CD4-positive, alpha-beta T cell treated with Interleukin-1 beta for 1 hour (primary cell): ENCODE results near the gene SLC1A6.
A peak's percentile ranks its signal among the peaks of the same experiment; 100 is the strongest.
"Not testable (repeated sequence)": the region's sequence is repeated elsewhere in the genome, so short reads cannot be mapped to it uniquely, and the experiment has no call there.

Experiments
- DNase-seq, 2 donors: peaks; one replicate each; pipeline ENCODE4 v3.0.0-alpha.2; 2020 to 2022

SLC1A6 gene

GRCh38 chr19:14979476-14980255 is at the start of gene SLC1A6:
Gene SLC1A6 (minus strand): TSS chr19:14979864. CDS start chr19:14972910, 6,954 bp downstream.
- no peak for DNase-seq

GRCh38 chr19:15028490-15028889 is 48.8 kb upstream of the SLC1A6 start:
- no peak for DNase-seq

- peak; percentile 1 to 3 for DNase-seq
Measured at GRCh38 chr19:15025217-15025616, 45.6 kb upstream of the SLC1A6 start.

GRCh38 chr19:15022752-15023151 is 43.1 kb upstream of the SLC1A6 start:
- DNase-seq = no peak

GRCh38 chr19:15021286-15022007 is 41.8 kb upstream of the SLC1A6 start:
- DNase-seq = no peak

- DNase-seq = not testable (repeated sequence)
Measured at GRCh38 chr19:15018836-15019235, 39.2 kb upstream of the SLC1A6 start.

GRCh38 chr19:15015946-15016542 is 36.4 kb upstream of the SLC1A6 start:
- no peak for DNase-seq

GRCh38 chr19:15014579-15014978 is 34.9 kb upstream of the SLC1A6 start:
- no peak for DNase-seq

- DNase-seq = no peak
Measured at GRCh38 chr19:15010501-15011300, 31.0 kb upstream of the SLC1A6 start.

GRCh38 chr19:15008308-15008707 is 28.6 kb upstream of the SLC1A6 start:
- DNase-seq = no peak

- no peak for DNase-seq
Measured at GRCh38 chr19:14997981-14998380, 18.3 kb upstream of the SLC1A6 start.

- DNase-seq = no peak
Measured at GRCh38 chr19:14992780-14993179, 13.1 kb upstream of the SLC1A6 start.

- no peak for DNase-seq
Measured at GRCh38 chr19:14985133-14985532, 5.5 kb upstream of the SLC1A6 start.

- DNase-seq = no peak
Measured at GRCh38 chr19:14978161-14978776, 1.4 kb downstream of the SLC1A6 start.

- DNase-seq = no peak
Measured at GRCh38 chr19:14977128-14977527, 2.5 kb downstream of the SLC1A6 start.

GRCh38 chr19:14974488-14974887 is 5.2 kb downstream of the SLC1A6 start:
- no peak for DNase-seq

GRCh38 chr19:14972676-14973075 is 7.0 kb downstream of the SLC1A6 start:
- no peak for DNase-seq

GRCh38 chr19:14971474-14971873 is 8.2 kb downstream of the SLC1A6 start:
- DNase-seq = no peak

- DNase-seq = no peak
Measured at GRCh38 chr19:14968247-14968646, 11.4 kb downstream of the SLC1A6 start.

GRCh38 chr19:14961956-14962685 is 17.5 kb downstream of the SLC1A6 start:
- DNase-seq = no peak

- DNase-seq = no peak
Measured at GRCh38 chr19:14959263-14959662, 20.4 kb downstream of the SLC1A6 start.

GRCh38 chr19:14957464-14957863 is 22.2 kb downstream of the SLC1A6 start:
- DNase-seq = no peak
